SK-N-SH (cell line): ENCODE data around the gene UFC1. TPM values are rescaled to one million over a fixed set of nuclear protein-coding genes. Genes with fewer than 3 reads are reported as not detected.

Experiments used
- CTCF ChIA-PET: fragments of 300-600, 350-600 bp; formaldehyde crosslinking; extraction: SDS; loops from one replicate; lab custom pipeline; 2021; lab: Yijun Ruan, JAX
- POLR2A ChIA-PET: fragments of 350-600 bp; sonication (Branson Sonifier 250); formaldehyde crosslinking; extraction: SDS; loops from one replicate; lab custom pipeline; 2020; ENCODE audit warnings: antibody characterized with exemption, inconsistent platforms; lab: Yijun Ruan, JAX
- DNase-seq: peaks from one replicate; pipeline ENCODE4 v3.0.0; 2012
- H2AFZ ChIP-seq: fragments of 200-600 bp; sonication (generic); 2 replicates; pipeline ENCODE4 v1.8.1; 2016; ENCODE audit warnings: antibody characterized with exemption, mild to moderate bottlenecking, low read depth
- H3F3A ChIP-seq: fragments of 200-600 bp; sonication (generic); replicated peaks from 2 replicates; pipeline ENCODE3; 2016; ENCODE audit warnings: antibody characterized with exemption, mild to moderate bottlenecking; ENCODE audit not compliant: insufficient read depth
- H3K27ac ChIP-seq, 2 experiments: fragments of 200-500 bp in 1 of 2; fragments of 200-600 bp in 1 of 2; sonication (Bioruptor generic) in 1 of 2; sonication (generic), shearing (Covaris generic) in 1 of 2; 2 replicates each; pipeline versions ENCODE4 v1.5.1 to v1.6.1; 2014 to 2016; ENCODE audit warnings: low read depth in 2 of 2, inconsistent platforms in 1 of 2, low read length in 1 of 2, mild to moderate bottlenecking in 1 of 2, mixed read lengths in 1 of 2
- H3K27me3 ChIP-seq: fragments of 200-600 bp; sonication (generic), shearing (Covaris generic); 2 replicates; pipeline ENCODE4 v1.6.1; 2016; ENCODE audit warnings: mixed run types; ENCODE audit not compliant: insufficient read depth
- H3K36me3 ChIP-seq, 2 experiments: fragments of 200-500 bp in 1 of 2; fragments of 200-600 bp in 1 of 2; sonication (Bioruptor generic) in 1 of 2; sonication (generic) in 1 of 2; replicated peaks in 1 of 2; 2 replicates each; pipeline versions ENCODE3 to v1.5.1; 2014 to 2016; ENCODE audit warnings: low read length in 1 of 2, mild to moderate bottlenecking in 1 of 2; ENCODE audit not compliant: insufficient read depth in 2 of 2, control insufficient read depth in 1 of 2
- H3K4me1 ChIP-seq, 2 experiments: fragments of 200-500 bp in 1 of 2; fragments of 200-600 bp in 1 of 2; sonication (Bioruptor generic) in 1 of 2; sonication (generic), shearing (Covaris generic) in 1 of 2; 2 replicates each; pipeline versions ENCODE4 v1.5.1 to v1.6.1; 2014 to 2016; ENCODE audit warnings: low read depth in 1 of 2, low read length in 1 of 2, mixed run types in 1 of 2; ENCODE audit not compliant: insufficient read depth in 2 of 2, control insufficient read depth in 1 of 2
- H3K4me2 ChIP-seq: fragments of 200-600 bp; sonication (generic), shearing (Covaris generic); 2 replicates; pipeline ENCODE4 v1.6.1; 2017; ENCODE audit warnings: mixed run types
- H3K4me3 ChIP-seq, 2 experiments: fragments of 200-500 bp in 1 of 2; fragments of 200-600 bp in 1 of 2; sonication (Bioruptor generic) in 1 of 2; sonication (generic), shearing (Covaris generic) in 1 of 2; 2 replicates each; pipeline versions ENCODE4 v1.5.1 to v1.8.1; 2014 to 2016; ENCODE audit warnings: low read depth in 2 of 2, inconsistent platforms in 1 of 2, low read length in 1 of 2, mild to moderate bottlenecking in 1 of 2, mixed read lengths in 1 of 2, moderate library complexity in 1 of 2
- H3K79me2 ChIP-seq: fragments of 200-600 bp; sonication (generic); 2 replicates; pipeline ENCODE4 v1.8.1; 2017; ENCODE audit warnings: mild to moderate bottlenecking; ENCODE audit not compliant: insufficient read depth
- H3K9ac ChIP-seq: fragments of 200-600 bp; sonication (generic); 2 replicates; pipeline ENCODE4 v1.6.1; 2017; ENCODE audit warnings: mixed run types
- H3K9me2 ChIP-seq: fragments of 200-600 bp; sonication (generic); 2 replicates; pipeline ENCODE4 v1.6.1; 2017; ENCODE audit warnings: mixed run types
- H3K9me3 ChIP-seq: fragments of 200-600 bp; sonication (generic); 2 replicates; pipeline ENCODE4 v1.6.1; 2017; ENCODE audit warnings: mixed run types, mild to moderate bottlenecking, moderate library complexity
- H4K20me1 ChIP-seq: fragments of 200-600 bp; sonication (generic); 2 replicates; pipeline ENCODE4 v1.6.1; 2017; ENCODE audit warnings: mild to moderate bottlenecking, mixed run types; ENCODE audit not compliant: insufficient read depth
- EP300 ChIP-seq, 2 experiments: IDR thresholded peaks; 2 replicates each; pipeline versions ENCODE4 v1.4.0 to v1.6.1; 2012; ENCODE audit warnings: borderline replicate concordance in 1 of 2, low read depth in 1 of 2, low read length in 1 of 2
- EZH2phosphoT487 ChIP-seq: fragments of 200-600 bp; sonication (generic); IDR thresholded peaks from 2 replicates; pipeline ENCODE4 v1.6.1; 2017; ENCODE audit warnings: low read depth, mixed run types, mild to moderate bottlenecking, antibody characterized with exemption, moderate library complexity, borderline replicate concordance
- FOSL2 ChIP-seq: IDR thresholded peaks from 2 replicates; pipeline ENCODE4 v1.4.0; 2012; ENCODE audit warnings: low read depth, mild to moderate bottlenecking, moderate library complexity, borderline replicate concordance
- GABPA ChIP-seq: IDR thresholded peaks from 2 replicates; pipeline ENCODE4 v1.4.0; 2012; ENCODE audit warnings: low read depth, mild to moderate bottlenecking
- JUND ChIP-seq: IDR thresholded peaks from 2 replicates; pipeline ENCODE4 v1.4.0; 2012
- MEF2A ChIP-seq: IDR thresholded peaks from 2 replicates; pipeline ENCODE4 v1.4.0; 2012; ENCODE audit warnings: low read depth, borderline replicate concordance
- RCOR1 ChIP-seq: fragments of 150-350 bp; IDR thresholded peaks from 2 replicates; pipeline ENCODE4 v1.6.1; 2017; ENCODE audit warnings: antibody characterized with exemption, low read length
- SIN3A ChIP-seq: IDR thresholded peaks from 2 replicates; pipeline ENCODE4 v1.6.1; 2012; ENCODE audit warnings: low read depth, mild to moderate bottlenecking, low read length, moderate library complexity, borderline replicate concordance
- TEAD4 ChIP-seq: IDR thresholded peaks from 2 replicates; pipeline ENCODE4 v1.4.0; 2012; ENCODE audit warnings: mild to moderate bottlenecking, borderline replicate concordance; ENCODE audit not compliant: insufficient read depth
- WGBS: methylation state at CpG from one replicate; pipeline ENCODE4 v1.1.6; 2017; ENCODE audit warnings: low lambda C conversion rate; 5-methylcytosine and 5-hydroxymethylcytosine counted together
- polyA plus RNA-seq, 3 experiments: library from polyadenylated mRNA; depleted of rRNA; stranded (reverse); fragments of >200 nt; gene quantifications; 2 replicates each; pipeline ENCODE4 v1.2.3, GENCODE V29; 2012
- TF ChIP-seq, protein P1 (sequence below): fragments of 200-600 bp; sonication (generic); IDR thresholded peaks from 2 replicates; pipeline ENCODE4 v1.6.1; 2017; ENCODE audit warnings: antibody characterized with exemption, mild to moderate bottlenecking, moderate library complexity
- TF ChIP-seq, protein P2 (sequence below): IDR thresholded peaks from 2 replicates; pipeline ENCODE4 v1.4.0; 2012; ENCODE audit warnings: low read depth, borderline replicate concordance
- TF ChIP-seq, protein P3 (sequence below): fragments of 150-350 bp; IDR thresholded peaks from 2 replicates; pipeline ENCODE4 v1.6.1; 2017; ENCODE audit warnings: antibody characterized with exemption, low read length, low read depth, borderline replicate concordance
- TF ChIP-seq, protein P4 (sequence below): IDR thresholded peaks from 2 replicates; pipeline ENCODE4; 2012
- TF ChIP-seq, protein P5 (sequence below): fragments of 150-350 bp; IDR thresholded peaks from 2 replicates; pipeline ENCODE4 v1.6.1; 2016; ENCODE audit warnings: mild to moderate bottlenecking, low read depth, low read length

The UFC1 gene
- polyA plus RNA-seq, 1 of the 3 experiments (the other 2 are of a cell fraction): 150 TPM

DNA sequence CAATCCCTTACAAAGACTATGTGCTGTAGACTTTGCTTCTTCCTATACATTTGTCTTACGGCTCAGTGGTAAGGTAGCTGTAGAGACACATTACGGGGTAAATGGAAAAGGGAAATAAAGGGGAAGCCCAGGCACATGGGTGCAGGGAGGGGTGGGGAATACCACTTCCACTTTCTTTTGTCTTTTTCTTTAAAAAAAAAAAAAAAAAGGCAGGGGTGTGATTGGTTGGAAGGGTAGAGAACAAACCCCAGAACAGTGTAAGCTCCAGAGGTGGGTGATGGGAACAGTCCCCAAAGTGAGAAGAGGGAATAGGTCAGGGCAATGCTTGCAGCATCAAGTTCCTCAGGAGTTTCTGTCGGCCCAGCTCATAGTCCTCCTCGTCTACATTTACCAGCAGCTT, 31.9 kb upstream of the UFC1 start:
- POLR2A ChIA-PET: interaction anchor here (0.7 to 1.1 kb wide), 3 partner anchors 9 to 20 kb away, joined by 3 to 5 read pairs (median 5); partner anchors contain the start of gene DEDD
- H3K9me2 ChIP-seq: no peaks in the 10 kb centered on the region
- no peak overlapping the region for H3K4me3 ChIP-seq
- peaks cover 8% of the 10 kb centered on the region; the same call in 1 of the 2 replicates for H4K20me1 ChIP-seq
- H3K9ac ChIP-seq: no peak overlapping the region
- H2AFZ ChIP-seq: no peak overlapping the region
- TF ChIP-seq, protein P1, sequence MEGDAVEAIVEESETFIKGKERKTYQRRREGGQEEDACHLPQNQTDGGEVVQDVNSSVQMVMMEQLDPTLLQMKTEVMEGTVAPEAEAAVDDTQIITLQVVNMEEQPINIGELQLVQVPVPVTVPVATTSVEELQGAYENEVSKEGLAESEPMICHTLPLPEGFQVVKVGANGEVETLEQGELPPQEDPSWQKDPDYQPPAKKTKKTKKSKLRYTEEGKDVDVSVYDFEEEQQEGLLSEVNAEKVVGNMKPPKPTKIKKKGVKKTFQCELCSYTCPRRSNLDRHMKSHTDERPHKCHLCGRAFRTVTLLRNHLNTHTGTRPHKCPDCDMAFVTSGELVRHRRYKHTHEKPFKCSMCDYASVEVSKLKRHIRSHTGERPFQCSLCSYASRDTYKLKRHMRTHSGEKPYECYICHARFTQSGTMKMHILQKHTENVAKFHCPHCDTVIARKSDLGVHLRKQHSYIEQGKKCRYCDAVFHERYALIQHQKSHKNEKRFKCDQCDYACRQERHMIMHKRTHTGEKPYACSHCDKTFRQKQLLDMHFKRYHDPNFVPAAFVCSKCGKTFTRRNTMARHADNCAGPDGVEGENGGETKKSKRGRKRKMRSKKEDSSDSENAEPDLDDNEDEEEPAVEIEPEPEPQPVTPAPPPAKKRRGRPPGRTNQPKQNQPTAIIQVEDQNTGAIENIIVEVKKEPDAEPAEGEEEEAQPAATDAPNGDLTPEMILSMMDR: no peak
- TF ChIP-seq JUND (no peak), TEAD4 (no peak), SIN3A (no peak), EZH2phosphoT487 (no peak)
- TF ChIP-seq, protein P2, sequence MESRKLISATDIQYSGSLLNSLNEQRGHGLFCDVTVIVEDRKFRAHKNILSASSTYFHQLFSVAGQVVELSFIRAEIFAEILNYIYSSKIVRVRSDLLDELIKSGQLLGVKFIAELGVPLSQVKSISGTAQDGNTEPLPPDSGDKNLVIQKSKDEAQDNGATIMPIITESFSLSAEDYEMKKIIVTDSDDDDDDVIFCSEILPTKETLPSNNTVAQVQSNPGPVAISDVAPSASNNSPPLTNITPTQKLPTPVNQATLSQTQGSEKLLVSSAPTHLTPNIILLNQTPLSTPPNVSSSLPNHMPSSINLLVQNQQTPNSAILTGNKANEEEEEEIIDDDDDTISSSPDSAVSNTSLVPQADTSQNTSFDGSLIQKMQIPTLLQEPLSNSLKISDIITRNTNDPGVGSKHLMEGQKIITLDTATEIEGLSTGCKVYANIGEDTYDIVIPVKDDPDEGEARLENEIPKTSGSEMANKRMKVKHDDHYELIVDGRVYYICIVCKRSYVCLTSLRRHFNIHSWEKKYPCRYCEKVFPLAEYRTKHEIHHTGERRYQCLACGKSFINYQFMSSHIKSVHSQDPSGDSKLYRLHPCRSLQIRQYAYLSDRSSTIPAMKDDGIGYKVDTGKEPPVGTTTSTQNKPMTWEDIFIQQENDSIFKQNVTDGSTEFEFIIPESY: no peak
- TF ChIP-seq, protein P3, sequence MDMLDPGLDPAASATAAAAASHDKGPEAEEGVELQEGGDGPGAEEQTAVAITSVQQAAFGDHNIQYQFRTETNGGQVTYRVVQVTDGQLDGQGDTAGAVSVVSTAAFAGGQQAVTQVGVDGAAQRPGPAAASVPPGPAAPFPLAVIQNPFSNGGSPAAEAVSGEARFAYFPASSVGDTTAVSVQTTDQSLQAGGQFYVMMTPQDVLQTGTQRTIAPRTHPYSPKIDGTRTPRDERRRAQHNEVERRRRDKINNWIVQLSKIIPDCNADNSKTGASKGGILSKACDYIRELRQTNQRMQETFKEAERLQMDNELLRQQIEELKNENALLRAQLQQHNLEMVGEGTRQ: no peak
- TF ChIP-seq, protein P4, sequence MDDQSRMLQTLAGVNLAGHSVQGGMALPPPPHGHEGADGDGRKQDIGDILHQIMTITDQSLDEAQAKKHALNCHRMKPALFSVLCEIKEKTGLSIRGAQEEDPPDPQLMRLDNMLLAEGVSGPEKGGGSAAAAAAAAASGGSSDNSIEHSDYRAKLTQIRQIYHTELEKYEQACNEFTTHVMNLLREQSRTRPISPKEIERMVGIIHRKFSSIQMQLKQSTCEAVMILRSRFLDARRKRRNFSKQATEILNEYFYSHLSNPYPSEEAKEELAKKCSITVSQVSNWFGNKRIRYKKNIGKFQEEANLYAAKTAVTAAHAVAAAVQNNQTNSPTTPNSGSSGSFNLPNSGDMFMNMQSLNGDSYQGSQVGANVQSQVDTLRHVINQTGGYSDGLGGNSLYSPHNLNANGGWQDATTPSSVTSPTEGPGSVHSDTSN: no peak
- no peak overlapping the region for H3K27ac ChIP-seq
- H3K4me1 ChIP-seq: peaks cover 15 to 19% of the 10 kb centered on the region in 2 experiments; a peak in 3 of 4 replicates
- CTCF ChIA-PET: no interaction called here
- DNase-seq: no peak
- peaks cover 19 to 53% of the 10 kb centered on the region in 2 experiments for H3K36me3 ChIP-seq
- H3K4me2 ChIP-seq: no peak overlapping the region
- peaks cover 7% of the 10 kb centered on the region for H3F3A ChIP-seq
- WGBS: 81% methylated on average over 4 of the region's 4 CpGs
- no peaks in the 10 kb centered on the region for H3K9me3 ChIP-seq
- H3K79me2 ChIP-seq: peaks cover 61% of the 10 kb centered on the region
- H3K27me3 ChIP-seq: no peaks in the 10 kb centered on the region

DNA sequence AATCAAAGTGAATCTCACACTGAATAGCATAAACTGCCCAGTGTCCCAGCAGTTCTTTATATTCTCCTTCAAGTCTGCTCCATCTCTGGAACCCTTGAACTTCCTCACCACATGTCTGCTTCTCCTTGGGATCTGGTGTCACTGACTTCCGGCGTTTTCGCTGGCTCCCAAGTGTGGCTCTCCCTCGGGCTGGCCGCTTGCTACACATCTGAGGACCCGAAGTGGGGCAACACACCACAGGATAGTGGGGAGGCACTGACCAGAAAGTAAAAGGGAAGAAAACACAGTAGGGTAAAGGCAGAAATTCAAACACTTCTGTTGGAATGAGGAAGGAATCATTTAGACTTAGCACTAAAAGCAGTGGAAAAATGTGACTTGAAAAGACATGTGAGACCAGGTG, 30.8 kb upstream of the UFC1 start:
- Histone ChIP-seq H3K9me2 (no peaks in the 10 kb centered on the region), H3K4me3 (no peak overlapping the region), H3K79me2 (peaks cover 61% of the 10 kb centered on the region), H3K9me3 (no peaks in the 10 kb centered on the region), H3K27me3 (no peaks in the 10 kb centered on the region), H3K9ac (no peak overlapping the region), H3K36me3 (peaks cover 30 to 64% of the 10 kb centered on the region in 2 experiments), H3K4me2 (no peak overlapping the region), H2AFZ (no peak overlapping the region), H3K27ac (no peak overlapping the region), H3F3A (peaks cover 7% of the 10 kb centered on the region), H4K20me1 (peaks cover 8% of the 10 kb centered on the region; the same call in 1 of the 2 replicates), H3K4me1 (peaks cover 15 to 19% of the 10 kb centered on the region in 2 experiments; a peak in 3 of 4 replicates)
- WGBS: 89% methylated on average over 6 of the region's 6 CpGs
- ChIA-PET POLR2A (no interaction called here), CTCF (no interaction called here)
- TF ChIP-seq GABPA: no peak
- no peak for TF ChIP-seq EP300 (IDR thresholded peaks at IDR 0.05; ENCODE audit: borderline replicate concordance in 1 of 2, low read depth in 1 of 2, low read length in 1 of 2)
- no peak for TF ChIP-seq FOSL2
- no peak for TF ChIP-seq MEF2A
- TF ChIP-seq, protein P5, sequence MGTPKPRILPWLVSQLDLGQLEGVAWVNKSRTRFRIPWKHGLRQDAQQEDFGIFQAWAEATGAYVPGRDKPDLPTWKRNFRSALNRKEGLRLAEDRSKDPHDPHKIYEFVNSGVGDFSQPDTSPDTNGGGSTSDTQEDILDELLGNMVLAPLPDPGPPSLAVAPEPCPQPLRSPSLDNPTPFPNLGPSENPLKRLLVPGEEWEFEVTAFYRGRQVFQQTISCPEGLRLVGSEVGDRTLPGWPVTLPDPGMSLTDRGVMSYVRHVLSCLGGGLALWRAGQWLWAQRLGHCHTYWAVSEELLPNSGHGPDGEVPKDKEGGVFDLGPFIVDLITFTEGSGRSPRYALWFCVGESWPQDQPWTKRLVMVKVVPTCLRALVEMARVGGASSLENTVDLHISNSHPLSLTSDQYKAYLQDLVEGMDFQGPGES: no peak
- TF ChIP-seq JUND: no peak
- no peak for TF ChIP-seq RCOR1
- no peak for DNase-seq
